WTC11 (cell line): ENCODE measurements around the gene NUP50.

Source experiments
- ETV6 ChIP-seq: sonication (generic); formaldehyde crosslinking; IDR thresholded peaks from 2 replicates; pipeline ENCODE4 v1.8.1; 2022; ENCODE audit warnings: mild to moderate bottlenecking, missing genetic modification reagents
- ZNF232 ChIP-seq: sonication (generic); formaldehyde crosslinking; IDR thresholded peaks from 2 replicates; pipeline ENCODE4 v1.8.0; 2022; ENCODE audit warnings: mild to moderate bottlenecking, missing genetic modification reagents
- TF ChIP-seq, protein P1 (sequence below): sonication (generic); formaldehyde crosslinking; IDR thresholded peaks from 2 replicates; pipeline ENCODE4 v1.8.0; 2022; ENCODE audit warnings: mild to moderate bottlenecking, missing genetic modification reagents

DNA sequence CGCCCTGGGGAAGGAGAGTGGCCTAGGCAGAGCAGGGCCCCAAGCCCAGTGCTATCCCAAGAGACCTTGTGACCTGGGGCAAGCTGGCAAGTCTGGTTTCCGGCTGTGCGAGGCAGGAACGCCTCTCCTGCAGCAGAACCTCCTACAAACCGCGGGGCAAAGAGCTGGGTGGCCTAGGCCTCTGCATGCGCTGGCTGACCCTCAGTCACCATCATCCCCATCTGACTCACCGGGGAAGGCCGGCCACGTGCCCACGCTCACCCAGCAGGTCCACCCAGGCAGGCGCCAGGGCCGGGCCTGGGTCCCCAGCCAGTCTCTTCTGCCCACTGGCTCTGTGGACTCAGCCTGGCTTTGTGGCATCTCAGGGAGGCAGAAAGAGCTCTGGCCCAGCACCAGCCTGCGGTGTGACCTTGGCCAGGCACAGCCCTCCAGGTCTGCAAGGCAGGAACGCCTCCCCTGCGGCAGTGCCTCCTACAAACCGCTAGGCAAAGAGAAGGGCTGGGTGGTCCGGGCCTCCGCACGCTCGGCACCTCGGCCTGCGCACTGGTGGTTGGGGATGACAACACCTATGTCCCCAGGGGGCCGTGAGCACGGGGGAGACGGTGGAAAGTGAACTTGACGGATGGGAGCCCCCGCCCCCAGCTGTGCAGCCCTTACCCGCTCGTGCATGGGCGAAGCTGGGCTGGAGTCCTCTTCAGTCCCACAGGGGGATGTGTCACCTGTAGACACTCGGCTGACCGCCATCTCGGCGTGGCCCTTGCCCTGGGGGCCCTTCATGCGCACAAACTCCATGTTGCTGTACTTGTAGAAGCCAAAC is 38.8 kb downstream of the NUP50 start:
- no peak for TF ChIP-seq ZNF232 (CRISPR knock-in tag)
- TF ChIP-seq, protein P1, sequence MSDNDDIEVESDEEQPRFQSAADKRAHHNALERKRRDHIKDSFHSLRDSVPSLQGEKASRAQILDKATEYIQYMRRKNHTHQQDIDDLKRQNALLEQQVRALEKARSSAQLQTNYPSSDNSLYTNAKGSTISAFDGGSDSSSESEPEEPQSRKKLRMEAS (CRISPR knock-in tag), result no peak
- no peak for TF ChIP-seq ETV6
